Neural cell (in vitro differentiated cells): ENCODE data around the gene HDAC10. TPM values are rescaled to one million over a fixed set of nuclear protein-coding genes. Genes with fewer than 3 reads are reported as not detected.

Source experiments
- H2AFZ ChIP-seq: fragments of 200-600, 300-800 bp; sonication (generic), shearing (Covaris generic); 2 replicates; pipeline ENCODE4 v1.6.0; 2014; ENCODE audit warnings: low read depth, mild to moderate bottlenecking, antibody characterized with exemption, low read length, moderate library complexity
- H3F3A ChIP-seq: fragments of 200-600 bp; shearing (Covaris generic); 2 replicates; pipeline ENCODE4 v1.6.1; 2016; ENCODE audit warnings: mild to moderate bottlenecking, moderate library complexity, mixed read lengths, antibody characterized with exemption, low read length; ENCODE audit not compliant: insufficient read depth, poor library complexity, severe bottlenecking
- H3K27ac ChIP-seq: fragments of 200-600, 300-800 bp; sonication (generic), shearing (Covaris generic); 2 replicates; pipeline ENCODE4 v1.5.1; 2014; ENCODE audit warnings: mild to moderate bottlenecking, low read length, moderate library complexity
- H3K27me3 ChIP-seq: fragments of 300-800, 200-600 bp; sonication (generic), shearing (Covaris generic); 2 replicates; pipeline ENCODE4 v1.6.0; 2014; ENCODE audit warnings: mild to moderate bottlenecking, low read depth, low read length, moderate library complexity; ENCODE audit not compliant: insufficient read depth
- H3K36me3 ChIP-seq: fragments of 300-800, 200-600 bp; sonication (generic), shearing (Covaris generic); 2 replicates; pipeline ENCODE4 v1.5.1; 2014; ENCODE audit warnings: mild to moderate bottlenecking, antibody characterized with exemption, low read length, moderate library complexity; ENCODE audit not compliant: insufficient read depth
- H3K4me2 ChIP-seq: fragments of 300-800, 200-600 bp; sonication (generic), shearing (Covaris generic); 2 replicates; pipeline ENCODE4 v1.6.0; 2014; ENCODE audit warnings: mild to moderate bottlenecking, low read length
- H3K4me3 ChIP-seq: fragments of 300-800, 200-600 bp; sonication (generic), shearing (Covaris generic); 2 replicates; pipeline ENCODE4 v1.5.1; 2014; ENCODE audit warnings: mild to moderate bottlenecking, low read length, moderate library complexity
- H3K79me2 ChIP-seq: fragments of 200-600 bp; shearing (Covaris generic); replicated peaks from 2 replicates; pipeline ENCODE4 v1.6.0; 2014; ENCODE audit warnings: mild to moderate bottlenecking, low read length, moderate library complexity; ENCODE audit not compliant: insufficient read depth
- H3K9ac ChIP-seq: fragments of 300-800, 200-600 bp; sonication (generic), shearing (Covaris generic); 2 replicates; pipeline ENCODE4 v1.6.1; 2016; ENCODE audit warnings: mild to moderate bottlenecking, low read length, mixed read lengths
- H3K9me2 ChIP-seq: fragments of 200-600 bp; shearing (Covaris generic); 2 replicates; pipeline ENCODE4 v1.6.1; 2016; ENCODE audit warnings: mild to moderate bottlenecking, low read length, mixed read lengths; ENCODE audit not compliant: insufficient read depth
- H3K9me3 ChIP-seq: fragments of 200-600, 300-800 bp; sonication (generic), shearing (Covaris generic); 2 replicates; pipeline ENCODE4 v1.6.1; 2016; ENCODE audit warnings: mild to moderate bottlenecking, mixed run types, low read length, moderate library complexity, mixed read lengths
- H4K20me1 ChIP-seq: fragments of 200-600 bp; shearing (Covaris generic); 2 replicates; pipeline ENCODE4 v1.6.1; 2016; ENCODE audit warnings: mild to moderate bottlenecking, mixed run types; ENCODE audit not compliant: insufficient read depth
- CTCF ChIP-seq: fragments of 450-650 bp; IDR thresholded peaks from 2 replicates; pipeline ENCODE4 v1.5.1; 2014; ENCODE audit warnings: antibody characterized with exemption, mild to moderate bottlenecking, moderate library complexity; ENCODE audit not compliant: poor library complexity, severe bottlenecking
- EP300 ChIP-seq: fragments of 450-650 bp; conservative IDR thresholded peaks from 2 replicates; pipeline ENCODE4 v1.6.1; 2014; ENCODE audit warnings: antibody characterized with exemption, mild to moderate bottlenecking, moderate library complexity; ENCODE audit not compliant: poor library complexity, severe bottlenecking
- EZH2 ChIP-seq: fragments of 200-600, 300-800 bp; shearing (Covaris generic), sonication (generic); IDR thresholded peaks from 2 replicates; pipeline ENCODE4 v1.6.1; 2014; ENCODE audit warnings: antibody characterized with exemption, low read length, borderline replicate concordance, mild to moderate bottlenecking; ENCODE audit not compliant: insufficient read depth, poor library complexity, severe bottlenecking
- MXI1 ChIP-seq: fragments of 450-650 bp; conservative IDR thresholded peaks from 2 replicates; pipeline ENCODE4 v1.6.1; 2014; ENCODE audit warnings: antibody characterized with exemption, mild to moderate bottlenecking; ENCODE audit not compliant: poor library complexity, severe bottlenecking
- POLR2AphosphoS5 ChIP-seq: IDR thresholded peaks from 2 replicates; pipeline ENCODE4 v1.6.1; 2012
- RAD21 ChIP-seq: fragments of 450-650 bp; conservative IDR thresholded peaks from 2 replicates; pipeline ENCODE4 v1.6.1; 2014; ENCODE audit warnings: antibody characterized with exemption, mild to moderate bottlenecking, moderate library complexity
- SMC3 ChIP-seq: fragments of 450-650 bp; conservative IDR thresholded peaks from 2 replicates; pipeline ENCODE4 v1.6.1; 2014; ENCODE audit warnings: antibody characterized with exemption, mild to moderate bottlenecking, moderate library complexity; ENCODE audit not compliant: poor library complexity
- TAF1 ChIP-seq: IDR thresholded peaks from 2 replicates; pipeline ENCODE4 v1.6.1; 2012; ENCODE audit warnings: low read depth
- polyA plus RNA-seq: library from polyadenylated mRNA; depleted of rRNA; stranded (reverse); fragments of >200 nt; gene quantifications from 2 replicates; pipeline ENCODE4 v1.2.3, GENCODE V29; 2014
- TF ChIP-seq, protein P1 (sequence below): IDR thresholded peaks from 2 replicates; pipeline ENCODE4 v1.6.1; 2012; ENCODE audit warnings: borderline replicate concordance

The HDAC10 gene
- polyA plus RNA-seq, 1 donor from 2014 or later, result 39.1 TPM

- Histone ChIP-seq H3K9me2 (no peaks in the 10 kb centered on the region), H3K4me3 (no peak overlapping the region), H3K36me3 (no peaks in the 10 kb centered on the region), H3K9ac (no peak overlapping the region), H4K20me1 (peaks cover 3% of the 10 kb centered on the region), H3K27ac (no peak overlapping the region), H3K4me2 (no peak overlapping the region), H3K27me3 (no peaks in the 10 kb centered on the region), H2AFZ (no peak overlapping the region), H3K9me3 (no peaks in the 10 kb centered on the region), H3F3A (no peaks in the 10 kb centered on the region), H3K79me2 (peaks cover 10% of the 10 kb centered on the region)
- TF ChIP-seq, protein P1, sequence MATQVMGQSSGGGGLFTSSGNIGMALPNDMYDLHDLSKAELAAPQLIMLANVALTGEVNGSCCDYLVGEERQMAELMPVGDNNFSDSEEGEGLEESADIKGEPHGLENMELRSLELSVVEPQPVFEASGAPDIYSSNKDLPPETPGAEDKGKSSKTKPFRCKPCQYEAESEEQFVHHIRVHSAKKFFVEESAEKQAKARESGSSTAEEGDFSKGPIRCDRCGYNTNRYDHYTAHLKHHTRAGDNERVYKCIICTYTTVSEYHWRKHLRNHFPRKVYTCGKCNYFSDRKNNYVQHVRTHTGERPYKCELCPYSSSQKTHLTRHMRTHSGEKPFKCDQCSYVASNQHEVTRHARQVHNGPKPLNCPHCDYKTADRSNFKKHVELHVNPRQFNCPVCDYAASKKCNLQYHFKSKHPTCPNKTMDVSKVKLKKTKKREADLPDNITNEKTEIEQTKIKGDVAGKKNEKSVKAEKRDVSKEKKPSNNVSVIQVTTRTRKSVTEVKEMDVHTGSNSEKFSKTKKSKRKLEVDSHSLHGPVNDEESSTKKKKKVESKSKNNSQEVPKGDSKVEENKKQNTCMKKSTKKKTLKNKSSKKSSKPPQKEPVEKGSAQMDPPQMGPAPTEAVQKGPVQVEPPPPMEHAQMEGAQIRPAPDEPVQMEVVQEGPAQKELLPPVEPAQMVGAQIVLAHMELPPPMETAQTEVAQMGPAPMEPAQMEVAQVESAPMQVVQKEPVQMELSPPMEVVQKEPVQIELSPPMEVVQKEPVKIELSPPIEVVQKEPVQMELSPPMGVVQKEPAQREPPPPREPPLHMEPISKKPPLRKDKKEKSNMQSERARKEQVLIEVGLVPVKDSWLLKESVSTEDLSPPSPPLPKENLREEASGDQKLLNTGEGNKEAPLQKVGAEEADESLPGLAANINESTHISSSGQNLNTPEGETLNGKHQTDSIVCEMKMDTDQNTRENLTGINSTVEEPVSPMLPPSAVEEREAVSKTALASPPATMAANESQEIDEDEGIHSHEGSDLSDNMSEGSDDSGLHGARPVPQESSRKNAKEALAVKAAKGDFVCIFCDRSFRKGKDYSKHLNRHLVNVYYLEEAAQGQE, result no peak
- TF ChIP-seq MXI1 (no peak), CTCF (no peak), EP300 (no peak), SMC3 (no peak), TAF1 (no peak), RAD21 (no peak), POLR2AphosphoS5 (no peak), EZH2 (no peak)
These were observed 36.7 kb upstream of the HDAC10 start for GRCh38 chr22:50287731-50288130.

- Histone ChIP-seq H3K9me3 (no peaks in the 10 kb centered on the region), H3K9me2 (no peaks in the 10 kb centered on the region), H2AFZ (no peak overlapping the region), H3K79me2 (peaks cover 5% of the 10 kb centered on the region), H3K4me3 (no peak overlapping the region), H3K27ac (no peak overlapping the region), H3K36me3 (no peaks in the 10 kb centered on the region), H4K20me1 (no peaks in the 10 kb centered on the region), H3K9ac (no peak overlapping the region), H3K27me3 (no peaks in the 10 kb centered on the region), H3F3A (no peaks in the 10 kb centered on the region), H3K4me2 (no peak overlapping the region)
- TF ChIP-seq CTCF (no peak), SMC3 (no peak), POLR2AphosphoS5 (no peak), EZH2 (no peak), RAD21 (no peak), MXI1 (no peak), TAF1 (no peak), EP300 (no peak)
- TF ChIP-seq, protein P1, result no peak
These were observed 35.7 kb upstream of the HDAC10 start for GRCh38 chr22:50286701-50287318.
